Activated naive CD8-positive, alpha-beta T cell treated with anti-CD3 and anti-CD28 coated beads, Interleukin-2, amount 50 U/mL, for 16 hours (primary cell): Measurements from ENCODE around the gene HOXA10.

Source experiments
- DNase-seq: peaks from one replicate; pipeline ENCODE4 v3.0.0-alpha.2; 2020; ENCODE audit warnings: low read depth, low spot score

The HOXA10 gene

DNA sequence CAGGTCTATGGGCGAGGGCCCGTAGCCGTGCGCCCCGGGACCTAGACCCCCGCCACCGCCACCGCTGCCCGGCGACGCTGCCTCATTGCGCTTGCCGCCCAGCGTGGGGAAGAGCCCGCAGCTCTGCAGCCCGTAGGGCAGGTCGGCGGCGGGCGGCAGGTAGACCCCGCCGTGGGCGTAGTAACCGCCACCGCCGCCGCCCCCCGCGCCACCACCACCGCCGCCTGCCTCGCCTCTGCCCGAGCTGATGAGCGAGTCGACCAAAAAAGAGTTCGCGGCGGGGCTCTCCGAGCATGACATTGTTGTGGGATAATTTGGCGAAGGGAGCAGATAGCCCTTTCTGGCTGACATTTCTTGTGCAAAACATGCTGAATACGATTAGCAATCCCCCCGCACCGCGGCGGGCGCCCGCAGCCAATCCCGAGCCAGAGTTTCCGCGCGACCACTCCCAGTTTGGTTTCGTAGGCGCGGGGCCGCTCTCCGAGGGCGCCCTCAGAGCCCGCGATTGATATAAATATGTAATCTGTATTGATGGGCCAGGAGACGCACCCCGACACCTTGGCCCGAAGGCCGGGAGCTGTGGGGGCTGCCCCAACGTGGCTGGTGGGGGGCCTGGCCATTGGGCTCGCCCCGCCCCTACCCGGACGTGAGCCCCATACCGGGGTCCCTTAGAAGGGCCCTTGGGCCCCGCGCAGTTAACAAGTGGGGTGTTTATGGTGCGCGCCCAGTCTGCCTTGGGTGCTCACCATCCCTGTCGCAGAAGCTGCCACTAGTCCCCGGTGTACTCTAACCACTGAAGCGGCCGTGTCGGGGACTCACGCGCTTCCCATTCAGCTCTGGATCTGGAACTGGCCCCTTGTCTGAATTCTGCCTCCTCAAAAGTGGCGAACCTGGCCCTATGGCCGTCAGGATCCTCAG, at the start of gene HOXA10:
TSS of gene HOXA10 (minus strand) at position 365 of the 918 bp plus-strand sequence. CDS start at position 351, 14 bp downstream.
- no peak for DNase-seq

DNA sequence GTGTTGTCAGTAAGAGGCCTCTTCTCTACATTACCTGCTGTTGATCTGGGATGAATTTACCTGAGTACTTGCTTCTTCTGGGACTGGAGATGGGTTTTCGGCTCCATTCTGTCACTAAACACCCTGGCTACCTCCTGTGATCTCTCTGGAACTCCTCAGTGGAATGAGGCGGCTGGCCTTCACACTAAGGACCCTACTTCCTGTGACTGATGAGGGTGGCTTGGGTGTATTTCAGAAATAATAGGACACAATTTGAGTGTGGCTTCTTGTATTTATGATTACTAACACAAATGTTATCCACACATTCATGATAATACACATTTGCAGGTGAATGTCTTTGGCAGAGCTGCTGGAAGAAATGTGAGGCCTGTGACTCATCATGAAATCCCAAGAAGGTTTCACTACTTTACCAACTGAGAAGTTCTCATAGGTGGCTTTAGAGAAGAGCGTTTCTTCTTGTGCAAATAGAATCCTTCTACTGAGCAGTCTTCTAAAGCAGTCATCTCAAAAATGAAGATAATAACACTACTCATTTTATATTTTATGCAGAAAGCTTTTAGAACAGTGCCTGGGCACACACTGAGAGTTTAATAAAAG, 47.2 kb upstream of the HOXA10 start:
- no peak for DNase-seq

DNA sequence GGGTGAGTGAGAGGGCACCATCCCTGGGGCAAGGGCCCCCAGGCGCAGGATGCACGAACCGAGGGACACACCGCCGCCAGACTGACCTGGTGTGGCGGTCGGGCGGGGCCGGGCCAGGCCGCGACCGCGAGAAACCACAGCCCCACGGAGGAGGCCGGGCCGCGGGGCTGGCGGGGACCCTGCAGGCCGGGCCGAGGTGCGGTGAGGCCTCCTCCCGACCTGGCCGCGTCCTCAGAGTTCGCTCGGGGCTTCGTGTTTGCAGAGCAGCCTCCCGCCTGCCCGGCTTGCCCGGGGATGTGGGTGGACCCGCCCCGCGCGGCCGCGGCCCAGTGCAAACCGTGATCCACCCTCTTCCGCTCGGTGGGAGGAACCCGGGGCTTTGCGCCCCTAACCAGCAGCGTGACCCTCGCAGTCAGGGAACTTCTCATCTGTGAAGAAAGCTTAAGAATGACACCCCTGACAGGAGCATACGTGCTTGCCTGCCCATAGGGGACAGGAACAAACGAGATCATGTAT, 46.4 kb upstream of the HOXA10 start:
- no peak for DNase-seq

DNA sequence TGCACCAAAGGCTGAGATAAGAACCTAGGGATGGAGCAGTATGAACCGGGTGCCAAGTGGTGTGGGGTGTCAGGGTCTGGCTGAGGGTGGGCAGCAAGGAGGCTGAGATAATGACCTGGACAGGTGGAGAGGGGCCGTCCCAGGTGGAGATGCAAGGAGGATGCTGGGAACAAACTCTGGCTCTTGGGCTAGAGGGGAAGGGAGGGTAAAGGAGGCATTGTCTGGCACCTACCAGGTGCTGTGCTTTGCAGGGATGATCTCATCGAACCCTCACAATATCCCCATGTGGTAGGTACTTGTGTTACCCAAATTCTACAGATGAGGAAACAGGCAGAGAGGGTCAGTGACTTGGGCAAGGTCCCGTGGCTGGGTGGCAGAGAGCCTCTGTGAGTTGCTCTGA, 45.7 kb upstream of the HOXA10 start:
- DNase-seq = no peak

DNA sequence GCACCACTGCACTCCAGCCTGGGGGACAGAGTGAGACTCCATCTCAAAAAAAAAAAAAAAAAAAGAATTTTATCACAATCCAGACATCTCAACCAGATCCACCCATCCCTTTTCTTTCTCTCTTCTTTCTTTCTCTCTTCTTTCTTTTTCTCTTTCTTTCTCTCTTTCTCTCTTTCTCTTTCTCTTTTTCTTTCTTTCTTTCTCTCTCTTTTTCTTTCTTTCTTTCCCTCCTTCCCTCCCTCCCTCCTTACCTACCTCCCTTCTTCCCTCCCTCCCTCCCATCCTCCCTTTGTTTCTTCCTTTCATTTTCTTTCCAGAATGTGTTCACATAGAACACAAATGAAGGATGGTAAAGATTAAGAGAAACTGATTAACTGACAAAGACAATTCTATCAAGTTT, 43.8 kb upstream of the HOXA10 start:
- no peak for DNase-seq

DNA sequence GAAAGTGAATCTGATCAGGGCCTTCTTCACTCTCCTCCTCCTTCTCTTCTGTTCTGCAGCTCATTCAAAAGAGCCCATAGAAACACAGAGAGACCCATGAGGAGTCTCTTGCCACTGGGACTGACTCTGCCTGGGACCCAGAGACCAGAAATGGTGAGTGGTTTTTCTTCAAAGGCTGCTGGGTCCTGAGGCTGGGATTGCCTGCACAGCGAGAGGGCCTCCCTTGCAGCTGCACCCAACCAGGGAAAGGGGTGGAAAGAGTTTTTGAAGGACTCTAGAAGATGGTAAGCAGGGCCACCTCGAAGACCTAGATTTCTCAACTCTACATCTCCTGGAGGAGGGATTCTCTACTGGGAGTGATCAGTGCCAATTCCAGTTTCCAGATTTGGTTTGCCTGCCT, 41.2 kb upstream of the HOXA10 start:
- no peak for DNase-seq

DNA sequence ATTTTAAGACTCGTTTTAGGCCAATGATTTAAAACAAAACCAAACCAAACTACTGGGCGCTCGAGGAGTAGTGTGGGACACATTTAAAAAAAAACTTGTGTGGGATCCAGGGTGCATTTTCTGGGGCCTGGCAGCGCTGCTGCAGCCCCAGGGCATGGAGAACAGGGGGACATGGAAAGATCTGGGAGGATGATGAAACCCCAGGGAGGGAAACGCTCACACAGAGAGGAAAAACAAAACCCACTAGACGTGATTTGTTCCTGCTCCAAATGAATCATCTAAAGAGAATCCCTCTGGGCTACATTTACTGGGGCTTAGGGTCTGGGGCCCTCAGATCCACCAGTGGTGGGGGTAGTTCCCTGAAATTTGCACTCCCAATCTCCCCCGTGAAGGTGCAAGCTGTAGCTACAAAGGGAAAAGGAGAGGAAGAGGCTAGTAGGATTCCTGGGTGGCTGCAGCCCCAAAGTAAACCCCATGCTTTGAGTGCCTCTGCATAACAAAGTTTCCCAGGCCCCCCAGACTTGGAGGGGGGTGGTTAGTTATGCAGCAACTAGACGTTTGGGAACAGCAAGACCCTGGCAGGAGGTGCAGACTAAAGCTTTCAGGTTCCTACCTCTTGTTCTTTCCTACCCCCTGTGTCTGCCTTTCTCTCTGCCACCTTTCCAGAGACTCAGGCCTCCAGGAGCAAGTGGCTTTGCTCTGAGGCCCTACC, 40.3 kb upstream of the HOXA10 start:
- no peak for DNase-seq

DNA sequence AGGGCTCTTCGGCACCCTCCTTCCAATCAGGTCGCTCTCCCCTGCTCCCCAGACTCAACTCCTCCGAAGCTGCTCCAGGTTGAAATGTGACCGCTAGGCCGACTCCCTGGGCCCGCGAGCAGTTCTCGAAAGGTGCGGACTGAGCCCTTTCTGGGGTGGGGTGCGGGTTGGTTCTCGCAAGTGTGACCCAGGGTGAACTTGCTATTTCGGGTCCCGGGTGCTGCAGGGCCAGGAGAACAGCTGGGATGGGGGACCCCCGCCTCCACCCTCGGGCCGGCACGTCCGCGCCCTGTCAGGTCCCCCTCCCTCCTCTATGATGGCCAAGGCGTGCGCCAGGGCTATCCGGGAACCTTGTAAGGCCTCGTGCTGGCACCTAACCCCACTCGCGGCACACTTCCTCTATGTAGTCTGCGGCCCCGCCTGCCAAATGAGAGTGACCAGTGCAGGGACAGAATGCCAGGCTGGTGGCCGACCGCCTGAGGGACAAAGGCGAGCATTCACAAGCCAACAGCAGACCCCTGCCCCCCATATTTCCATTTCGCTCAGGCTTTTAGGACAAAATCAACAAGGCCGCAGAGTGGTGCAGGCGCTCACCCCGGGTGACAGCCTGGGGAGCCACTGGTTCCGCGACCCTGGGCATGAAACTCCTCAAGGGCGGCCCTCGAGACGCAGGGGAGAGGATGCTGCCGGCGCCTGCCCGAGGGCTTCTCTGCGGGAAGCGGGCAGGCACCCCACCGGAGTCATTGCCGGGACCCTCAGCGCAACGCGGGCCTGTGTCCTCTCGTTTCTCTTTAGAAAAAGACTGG, 39.5 kb upstream of the HOXA10 start:
- no peak for DNase-seq

DNA sequence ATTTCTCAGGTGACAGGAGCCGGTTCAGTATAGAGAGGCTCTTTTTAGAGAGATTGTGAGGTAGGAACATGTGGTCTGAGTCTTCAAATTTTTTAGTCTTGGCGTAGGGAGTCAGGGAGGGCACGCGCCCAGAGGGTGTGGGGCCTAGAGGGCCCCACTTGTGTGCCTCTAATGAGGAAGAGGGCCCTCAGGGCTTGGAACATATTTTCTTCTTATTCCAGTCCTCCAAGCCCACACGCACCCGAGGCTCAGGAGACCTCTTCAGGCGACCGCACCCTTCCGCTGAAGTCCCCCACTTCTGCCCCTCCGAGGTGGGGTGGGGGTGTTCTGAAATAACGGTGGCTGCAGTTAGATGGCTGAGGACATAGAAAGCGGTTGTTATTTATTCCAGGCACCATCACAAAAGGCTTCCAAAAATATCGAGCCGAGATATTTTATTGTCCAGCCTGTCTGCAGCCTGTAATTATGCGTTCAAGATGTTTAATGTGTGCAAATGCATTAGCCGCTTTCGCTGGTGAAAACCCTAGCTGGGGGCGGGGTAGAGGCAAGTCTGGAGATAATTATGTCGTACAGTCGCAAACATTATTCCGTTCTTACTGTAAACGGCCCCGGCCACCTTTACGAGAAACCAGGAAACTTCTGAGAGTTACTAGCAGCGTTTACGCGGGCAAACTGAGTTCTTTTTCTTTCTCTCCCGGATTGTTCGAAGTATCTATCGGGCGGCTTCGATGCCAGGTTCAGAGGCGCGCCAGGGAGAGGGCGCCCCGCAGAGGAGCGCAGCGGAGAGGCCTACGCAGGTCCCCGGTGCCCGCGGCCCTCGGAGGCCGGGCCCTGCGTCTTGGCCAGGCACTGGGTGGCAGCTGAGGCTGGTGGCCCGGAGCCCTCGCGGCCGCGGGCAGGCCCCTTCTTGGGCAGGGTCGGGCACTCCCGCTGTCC, 38.6 kb upstream of the HOXA10 start:
- DNase-seq = no peak

DNA sequence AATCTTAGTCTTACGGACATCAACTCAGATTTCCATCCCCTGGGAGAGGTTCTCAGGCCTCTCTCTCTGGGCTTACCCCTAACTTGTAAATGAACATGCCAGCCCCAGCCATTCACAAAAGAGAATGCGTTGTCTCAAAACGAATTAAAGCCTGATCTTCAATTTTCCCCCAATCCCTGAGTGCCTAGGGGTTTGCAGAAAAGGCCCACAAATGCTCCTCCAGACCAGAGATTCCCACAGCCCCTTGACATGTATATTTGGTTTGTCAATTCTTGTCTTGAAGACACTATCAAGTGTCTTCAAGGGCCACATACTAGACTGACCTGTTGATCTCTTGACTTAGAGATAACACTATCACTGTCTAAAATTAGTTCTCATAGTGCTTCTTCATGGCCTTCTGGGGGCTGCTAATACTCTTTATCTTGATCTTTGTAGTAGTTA, 37.7 kb upstream of the HOXA10 start:
- no peak for DNase-seq

DNA sequence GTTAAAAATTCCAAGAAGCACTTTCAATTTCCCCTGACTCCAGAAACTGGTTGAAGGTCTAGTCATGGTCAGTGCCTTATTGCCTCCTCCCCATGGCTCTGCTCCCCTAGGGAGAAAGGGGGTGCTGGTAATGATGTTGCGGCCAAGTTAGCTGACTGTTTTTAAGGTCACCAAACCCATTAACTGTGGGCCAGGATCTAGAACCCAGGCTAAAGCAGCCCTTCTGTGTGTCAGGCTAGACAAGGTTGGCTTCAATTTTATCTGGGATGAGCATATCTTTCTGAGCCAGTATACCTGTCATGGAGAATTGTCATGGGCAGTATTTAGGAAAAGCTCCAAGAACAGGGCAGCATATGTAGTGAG, 36.9 kb upstream of the HOXA10 start:
- DNase-seq = no peak

DNA sequence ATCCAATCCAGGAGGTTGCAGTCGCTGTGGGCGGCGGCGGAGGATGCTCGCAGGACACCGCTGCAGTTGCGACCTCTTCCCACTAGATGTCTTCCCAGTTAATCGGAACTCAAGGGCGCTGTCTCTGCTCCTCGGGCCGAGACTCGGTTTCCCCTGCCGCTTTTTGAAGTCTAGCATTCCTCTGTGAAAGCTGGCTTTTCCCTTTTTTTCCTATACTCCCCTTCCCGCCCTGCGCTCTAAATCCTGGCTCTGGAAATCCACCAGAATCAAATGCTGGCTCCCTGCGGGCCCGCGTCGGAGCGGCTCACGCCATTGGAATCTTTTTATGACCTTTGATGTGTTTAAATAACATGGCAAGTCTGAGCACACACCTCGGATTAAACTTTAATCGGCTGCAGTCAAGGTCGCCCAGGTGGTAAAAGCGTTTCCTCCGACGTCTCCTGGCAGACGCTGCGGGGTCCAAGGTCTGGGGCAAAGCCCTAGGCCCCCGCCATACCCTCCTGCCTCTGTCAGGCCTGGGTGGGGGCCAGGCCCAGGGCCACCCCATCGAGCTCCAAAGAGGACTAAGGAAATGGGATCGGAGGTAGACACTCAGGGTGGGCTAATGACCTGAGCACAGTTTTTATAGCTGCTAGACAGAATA, 36.4 kb upstream of the HOXA10 start:
- DNase-seq = no peak

DNA sequence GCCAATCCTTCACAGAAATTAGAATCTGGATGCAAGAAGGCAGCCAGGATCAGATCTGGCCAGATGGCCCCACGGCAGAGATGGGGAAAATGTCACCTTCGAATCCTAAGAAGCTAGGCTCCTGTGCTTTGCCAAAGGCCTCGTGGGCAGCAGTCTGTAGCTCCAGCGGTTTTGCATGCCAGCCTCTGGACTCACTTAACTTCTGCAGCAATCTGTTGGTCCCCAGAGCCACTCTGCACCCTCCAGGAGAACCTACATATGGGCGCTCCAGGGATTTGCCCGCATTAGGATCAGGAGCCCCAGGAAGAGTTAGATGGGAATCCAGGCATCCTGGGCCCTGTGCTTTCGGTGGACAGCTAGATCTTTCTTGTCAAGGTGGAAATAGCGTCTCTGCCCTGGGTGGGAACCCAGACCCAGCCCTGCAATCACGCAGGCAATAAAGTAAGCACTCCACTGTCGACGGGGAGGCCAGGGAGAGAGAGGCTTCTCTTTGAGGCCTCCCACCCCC, 35.9 kb upstream of the HOXA10 start:
- no peak for DNase-seq

DNA sequence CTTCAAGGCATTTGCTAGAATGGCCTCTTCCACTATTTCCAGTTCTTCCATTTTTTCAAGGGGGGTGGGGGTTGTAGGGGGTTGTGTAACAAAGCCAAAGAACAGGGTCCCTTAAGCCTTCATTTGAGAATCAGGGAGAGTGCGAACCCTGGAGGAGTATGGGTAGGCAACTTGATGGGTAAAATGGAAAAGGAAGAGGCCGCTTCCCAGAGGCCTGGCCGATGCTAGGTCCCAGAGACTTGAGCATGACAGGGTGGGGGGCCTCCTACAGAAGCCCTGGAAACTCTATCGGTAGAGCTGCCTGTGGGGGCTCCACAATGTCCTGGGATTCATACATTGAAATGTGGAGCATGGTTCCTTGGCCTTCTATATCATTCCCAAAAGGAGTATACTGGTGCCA, 34.9 kb upstream of the HOXA10 start:
- no peak for DNase-seq

DNA sequence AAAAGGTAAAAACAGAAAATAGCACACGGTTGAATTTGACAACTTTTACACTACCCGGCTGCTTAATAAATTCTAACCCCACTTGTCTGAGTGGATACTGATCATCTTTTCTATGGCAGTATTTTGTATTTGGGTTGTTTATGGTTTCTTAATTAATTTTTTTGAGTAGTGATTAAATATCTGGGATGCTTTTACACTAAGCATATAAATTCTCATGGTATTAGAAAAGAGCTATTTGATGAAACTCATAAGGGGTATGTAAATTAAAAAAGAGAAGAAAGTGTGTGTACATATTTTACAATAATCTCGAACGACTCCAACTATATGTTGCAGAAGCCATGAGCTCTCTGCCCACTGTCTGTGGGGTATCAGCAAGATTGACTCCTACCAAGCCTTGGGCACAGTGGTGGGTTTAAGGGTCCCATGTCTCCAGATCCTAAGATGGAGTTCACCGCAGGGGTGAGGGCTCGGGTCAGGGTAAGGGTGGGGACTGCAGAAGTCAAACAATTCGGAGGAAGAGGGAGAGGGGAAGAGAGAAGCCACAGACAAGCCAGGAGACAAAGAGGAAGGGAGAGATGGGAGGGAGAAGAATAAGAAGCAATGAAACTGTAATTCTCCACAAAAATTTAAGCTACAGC, 33.3 kb upstream of the HOXA10 start:
- no peak for DNase-seq

DNA sequence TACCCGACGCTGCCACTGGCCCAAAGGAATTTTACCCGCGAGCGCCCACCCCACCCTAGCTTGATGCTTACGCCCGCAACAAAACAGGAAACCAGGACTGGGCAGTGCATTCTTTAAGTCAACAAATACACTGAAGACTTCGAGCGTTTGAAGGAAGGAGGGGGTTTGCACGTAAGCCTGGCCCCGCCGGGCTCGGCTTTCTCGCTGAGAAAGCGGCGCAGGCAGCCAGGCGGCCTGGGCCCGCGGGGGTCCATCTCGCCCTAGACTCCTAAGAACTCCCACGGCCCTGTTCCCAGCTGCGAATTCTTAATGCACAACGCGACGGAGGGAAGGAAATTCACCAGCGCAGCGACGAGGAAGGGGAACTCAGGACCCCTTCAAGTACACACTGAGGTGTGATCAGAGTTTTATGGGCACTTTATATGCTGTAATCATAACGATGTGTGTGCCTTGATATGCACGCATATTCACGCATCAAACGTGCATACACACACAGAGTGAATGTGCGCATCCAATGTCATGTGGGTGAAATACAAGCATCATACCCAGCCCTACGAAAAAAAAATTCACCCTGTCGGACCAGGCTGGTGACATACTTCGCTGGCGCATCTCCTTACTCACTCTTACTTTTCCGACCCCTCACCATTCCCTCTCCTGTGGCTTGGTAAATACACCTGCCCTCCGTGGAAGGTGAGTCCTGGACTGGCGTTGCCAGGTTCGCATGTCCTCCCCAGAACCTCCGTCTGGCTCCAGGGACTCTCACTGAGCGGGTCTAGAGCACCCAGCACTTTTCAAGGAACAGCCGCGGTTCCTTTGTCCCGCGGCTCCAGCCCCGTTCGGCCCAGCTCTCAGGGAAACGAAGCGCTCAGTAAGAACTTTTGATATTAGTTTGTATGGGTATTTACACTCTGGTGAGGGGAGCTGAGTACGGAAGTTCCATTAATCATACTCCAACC, 31.5 kb upstream of the HOXA10 start:
- no peak for DNase-seq

DNA sequence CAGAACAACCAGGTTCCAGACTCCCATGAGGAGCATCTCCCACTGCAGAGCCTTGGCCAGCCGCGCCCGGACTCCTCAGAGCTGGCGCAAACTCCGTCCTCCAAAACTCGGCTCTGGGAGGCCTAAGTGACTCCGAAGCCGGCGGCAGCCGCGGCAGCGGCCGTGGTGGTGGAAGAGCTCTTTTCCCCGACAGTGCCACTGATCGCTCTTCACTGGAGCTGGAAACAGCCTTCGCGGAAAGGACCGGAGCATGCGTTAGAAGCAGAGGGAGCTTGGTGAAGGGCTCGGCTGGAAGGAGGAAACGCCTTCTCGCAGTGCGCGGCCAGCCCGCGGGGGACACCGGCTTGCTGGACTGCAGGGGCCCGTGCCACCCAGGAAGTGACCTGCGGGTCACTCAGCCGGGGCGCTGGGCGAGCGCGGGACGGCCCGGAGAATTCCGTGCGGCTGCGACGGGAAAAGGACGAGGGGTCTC, 30.8 kb upstream of the HOXA10 start:
- DNase-seq = no peak
